HG02852 (cell line): ENCODE data around the gene EEF1AKMT4.
A peak's percentile ranks its signal among the peaks of the same experiment; 100 is the strongest.

Experiments
- ATAC-seq: cut with Tn5 transposase; IDR thresholded peaks from one replicate; pipeline ENCODE4 v1.9.1; 2021; ENCODE audit warnings: mild to moderate bottlenecking, moderate library complexity; ENCODE audit not compliant: unreplicated experiment

EEF1AKMT4 gene

GRCh38 chr3:184249412-184250166 lies at the start of gene EEF1AKMT4:
TSS of gene EEF1AKMT4 (plus strand) at chr3:184249672. CDS start at chr3:184249695, 23 bp downstream.
- peak; percentile 83 for ATAC-seq

- no peak for ATAC-seq
Measured at GRCh38 chr3:184200825-184201224, 48.6 kb upstream of the EEF1AKMT4 start.

- ATAC-seq = no peak
Measured at GRCh38 chr3:184203526-184203925, 45.9 kb upstream of the EEF1AKMT4 start.

- ATAC-seq = no peak
Measured at GRCh38 chr3:184209146-184209923, 40.1 kb upstream of the EEF1AKMT4 start.

GRCh38 chr3:184211297-184211696 lies 38.2 kb upstream of the EEF1AKMT4 start:
- no peak for ATAC-seq

- ATAC-seq = no peak
Measured at GRCh38 chr3:184211718-184212117, 37.8 kb upstream of the EEF1AKMT4 start.

GRCh38 chr3:184218814-184219213 lies 30.7 kb upstream of the EEF1AKMT4 start:
- no peak for ATAC-seq

GRCh38 chr3:184222521-184222920 lies 27.0 kb upstream of the EEF1AKMT4 start:
- no peak for ATAC-seq

GRCh38 chr3:184223946-184224345 lies 25.5 kb upstream of the EEF1AKMT4 start:
- no peak for ATAC-seq

- no peak for ATAC-seq
Measured at GRCh38 chr3:184227481-184227935, 22.0 kb upstream of the EEF1AKMT4 start.

GRCh38 chr3:184228376-184229137 lies 20.9 kb upstream of the EEF1AKMT4 start:
- ATAC-seq = no peak

GRCh38 chr3:184229394-184230080 lies 19.9 kb upstream of the EEF1AKMT4 start, which contains the start of gene VWA5B2:
TSS of gene VWA5B2 (plus strand) at chr3:184229585. CDS start at chr3:184230529, 944 bp downstream.
- peak; percentile 76 for ATAC-seq

GRCh38 chr3:184230081-184230602 lies 19.3 kb upstream of the EEF1AKMT4 start:
- ATAC-seq = no peak

- ATAC-seq = no peak
Measured at GRCh38 chr3:184230603-184231528, 18.6 kb upstream of the EEF1AKMT4 start.

GRCh38 chr3:184231671-184232070 lies 17.8 kb upstream of the EEF1AKMT4 start:
- ATAC-seq = no peak

- ATAC-seq = no peak
Measured at GRCh38 chr3:184233127-184233843, 16.2 kb upstream of the EEF1AKMT4 start.

- ATAC-seq = no peak
Measured at GRCh38 chr3:184234224-184234623, 15.2 kb upstream of the EEF1AKMT4 start.

- ATAC-seq = no peak
Measured at GRCh38 chr3:184234671-184235380, 14.6 kb upstream of the EEF1AKMT4 start.
